Activated CD8-positive, alpha-beta T cell treated with anti-CD3 and anti-CD28 coated beads for 36 hours (primary cell): Measurements from ENCODE around the gene FAR1. TPM values are rescaled to one million over a fixed set of nuclear protein-coding genes. Genes with fewer than 3 reads are reported as not detected.
A peak's percentile ranks its signal among the peaks of the same experiment; 100 is the strongest.
"Not testable (repeated sequence)": the region's sequence is repeated elsewhere in the genome, so short reads cannot be mapped to it uniquely, and the experiment has no call there.

Experiments used
- ATAC-seq: fragments of 200-7000 bp; cut with Tn5 transposase; one replicate; pipeline ENCODE4 v1.10.0; 2021; ENCODE audit warnings: mild to moderate bottlenecking, moderate library complexity
- CTCF ChIA-PET: fragments of 350-600 bp; sonication (Branson Sonifier 250); formaldehyde crosslinking; loops from one replicate; lab custom pipeline; 2021; ENCODE audit warnings: antibody characterized with exemption; lab: Charles Lee
- POLR2A ChIA-PET: fragments of 350-600 bp; sonication (Branson Sonifier 250); formaldehyde crosslinking; loops from one replicate; lab custom pipeline; 2021; ENCODE audit warnings: antibody characterized with exemption; lab: Charles Lee
- DNase-seq: peaks from one replicate; pipeline ENCODE4 v3.0.0-alpha.2; 2020
- H3K27ac Mint-ChIP-seq: one replicate; pipeline ENCODE4 v1.8.0; 2021; ENCODE audit warnings: mild to moderate bottlenecking, mixed read lengths
- H3K27me3 Mint-ChIP-seq: one replicate; pipeline ENCODE4 v1.8.0; 2021; ENCODE audit warnings: mixed read lengths
- H3K36me3 Mint-ChIP-seq: one replicate; pipeline ENCODE4 v1.8.0; 2021; ENCODE audit warnings: low read depth, mixed read lengths
- H3K4me1 Mint-ChIP-seq: one replicate; pipeline ENCODE4 v1.8.0; 2021; ENCODE audit warnings: low read depth, mixed read lengths
- H3K4me3 Mint-ChIP-seq: one replicate; pipeline ENCODE4 v1.8.0; 2021; ENCODE audit warnings: mild to moderate bottlenecking, moderate library complexity, mixed read lengths
- H3K9me3 Mint-ChIP-seq: one replicate; pipeline ENCODE4 v1.8.0; 2021; ENCODE audit warnings: mixed read lengths
- CTCF ChIP-seq: fragments of 200-600 bp; IDR thresholded peaks from one replicate; pipeline ENCODE4 v1.8.0; 2022; ENCODE audit warnings: antibody characterized with exemption, mild to moderate bottlenecking
- intact Hi-C: fragments of 100-400 bp; cut with micrococcal nuclease; formaldehyde crosslinking; loops from one replicate; pipeline ENCODE4 v1.10.0; 2022
- total RNA-seq, 2 experiments: library from RNA; stranded (reverse); gene quantifications; one replicate each; pipeline ENCODE4 v1.2.3, GENCODE V29; 2021

Gene FAR1, protein sequence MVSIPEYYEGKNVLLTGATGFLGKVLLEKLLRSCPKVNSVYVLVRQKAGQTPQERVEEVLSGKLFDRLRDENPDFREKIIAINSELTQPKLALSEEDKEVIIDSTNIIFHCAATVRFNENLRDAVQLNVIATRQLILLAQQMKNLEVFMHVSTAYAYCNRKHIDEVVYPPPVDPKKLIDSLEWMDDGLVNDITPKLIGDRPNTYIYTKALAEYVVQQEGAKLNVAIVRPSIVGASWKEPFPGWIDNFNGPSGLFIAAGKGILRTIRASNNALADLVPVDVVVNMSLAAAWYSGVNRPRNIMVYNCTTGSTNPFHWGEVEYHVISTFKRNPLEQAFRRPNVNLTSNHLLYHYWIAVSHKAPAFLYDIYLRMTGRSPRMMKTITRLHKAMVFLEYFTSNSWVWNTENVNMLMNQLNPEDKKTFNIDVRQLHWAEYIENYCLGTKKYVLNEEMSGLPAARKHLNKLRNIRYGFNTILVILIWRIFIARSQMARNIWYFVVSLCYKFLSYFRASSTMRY
- 10 to 100 TPM; 44.0 to 44.7 TPM for total RNA-seq

DNA sequence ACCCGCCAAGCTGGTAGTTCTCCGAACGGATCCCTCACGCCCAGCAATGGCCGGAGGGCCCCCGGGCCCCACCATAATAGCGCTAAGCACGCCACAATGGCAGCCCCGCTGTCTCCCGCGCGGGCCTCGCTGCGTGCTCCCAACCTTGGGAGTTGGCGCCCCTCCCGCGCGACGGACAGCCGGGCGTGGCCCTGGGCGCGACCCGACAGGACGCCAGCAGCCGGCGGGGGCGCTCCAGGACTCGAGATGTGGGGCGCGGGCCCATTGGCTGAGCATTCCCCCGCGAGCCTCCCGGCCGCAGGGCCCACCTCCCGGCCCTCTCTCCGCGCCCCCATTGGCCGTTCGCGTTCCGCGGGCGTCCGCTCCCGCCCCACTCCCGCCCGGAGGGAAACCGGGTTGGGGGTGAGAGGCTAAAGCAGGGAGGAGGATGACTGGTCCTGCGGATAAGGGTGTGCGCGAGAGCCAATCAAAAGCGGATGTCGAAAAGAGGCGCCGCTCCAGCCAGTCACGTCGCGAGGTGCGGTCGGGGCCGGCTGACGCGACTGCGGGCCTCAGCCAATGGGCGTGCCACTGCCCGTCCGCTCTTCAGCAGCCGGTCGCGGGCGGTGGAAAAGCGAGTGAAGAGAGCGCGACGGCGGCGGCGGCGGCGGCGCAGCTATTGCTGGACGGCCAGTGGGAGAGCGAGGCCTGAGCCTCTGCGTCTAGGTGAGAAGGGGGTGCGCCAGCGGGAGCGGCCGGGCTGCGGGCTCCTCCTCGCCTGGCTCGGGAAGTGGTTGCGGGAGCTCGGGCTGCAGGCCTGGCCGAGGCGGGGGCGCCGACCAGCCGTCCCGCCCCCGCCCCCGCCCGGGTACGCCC lies at the start of gene FAR1:
TSS of gene FAR1 (plus strand) at position 567 of the 855 bp plus-strand sequence. CDS start 26,098 bp downstream, outside the sequence.
- Mint-ChIP-seq H3K27ac (peak within 1 kb of the TSS; percentile 97), H3K9me3 (no peaks in the 10 kb centered on the region), H3K36me3 (peaks cover 36% of the 10 kb centered on the region), H3K4me1 (peaks cover 40% of the 10 kb centered on the region), H3K4me3 (peak within 1 kb of the TSS; percentile 86), H3K27me3 (peaks cover 3% of the 10 kb centered on the region)
- ATAC-seq (peak; percentile 93), DNase-seq (peak; percentile 96)
- ChIA-PET POLR2A (interaction anchor here (0.5 to 1.6 kb wide), 5 partner anchors 9 to 205 kb away, joined by 3 to 5 read pairs (median 4); partner anchors contain the start of gene BTBD10), CTCF (interaction anchor here (0.7 to 1.7 kb wide), 5 partner anchors 19 to 334 kb away, joined by 3 to 6 read pairs (median 3); no protein-coding TSS in a partner anchor)
- intact Hi-C loops, result no loop called here
- peak; percentile 62 for TF ChIP-seq CTCF

DNA sequence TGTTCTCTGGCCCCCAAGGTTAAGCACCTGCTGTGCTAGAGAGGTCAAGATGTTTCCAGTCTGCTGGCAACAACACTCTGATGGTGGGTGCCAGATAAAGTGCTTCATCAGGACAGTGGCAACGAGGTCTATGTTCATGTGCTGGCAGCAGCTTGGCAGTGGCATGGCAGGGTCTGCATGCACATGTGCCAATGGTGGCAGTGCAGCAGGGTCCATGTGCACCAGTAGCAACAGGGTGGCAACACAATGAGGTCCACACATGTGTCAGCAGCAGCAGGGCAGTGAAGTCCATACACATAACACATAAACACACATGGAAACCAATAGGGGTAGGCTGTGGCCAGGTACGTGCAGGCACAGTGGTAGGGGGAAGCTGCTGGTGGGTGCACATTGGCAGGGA lies 48.4 kb upstream of the FAR1 start:
- CTCF ChIA-PET, result no interaction called here
- H3K36me3 Mint-ChIP-seq, result no peaks in the 10 kb centered on the region
- no peak overlapping the region for H3K27ac Mint-ChIP-seq
- H3K9me3 Mint-ChIP-seq, result peaks cover 24% of the 10 kb centered on the region
- ATAC-seq, result no peak
- DNase-seq, result no peak
- POLR2A ChIA-PET, result no interaction called here
- no peaks in the 10 kb centered on the region for H3K4me1 Mint-ChIP-seq
- no peak for TF ChIP-seq CTCF
- no peak overlapping the region for H3K4me3 Mint-ChIP-seq
- H3K27me3 Mint-ChIP-seq, result no peaks in the 10 kb centered on the region
- intact Hi-C loops, result no loop called here

DNA sequence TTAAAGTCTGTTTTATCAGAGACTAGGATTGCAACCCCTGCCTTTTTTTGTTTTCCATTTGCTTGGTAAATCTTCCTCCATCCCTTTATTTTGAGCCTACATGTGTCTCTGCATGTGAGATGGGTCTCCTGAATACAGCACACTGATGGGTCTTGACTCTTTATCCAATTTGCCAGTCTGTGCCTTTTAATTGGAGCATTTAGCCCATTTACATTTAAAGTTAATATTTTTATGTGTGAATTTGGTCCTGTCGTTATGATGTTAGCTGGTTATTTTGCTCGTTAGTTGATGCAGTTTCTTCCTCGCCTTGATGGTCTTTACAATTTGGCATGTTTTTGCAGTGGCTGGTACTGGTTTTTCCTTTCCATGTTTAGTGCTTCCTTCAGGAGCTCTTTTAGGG lies 41.6 kb upstream of the FAR1 start:
- H3K27ac Mint-ChIP-seq, H3K36me3 Mint-ChIP-seq, CTCF ChIA-PET, H3K4me1 Mint-ChIP-seq, H3K4me3 Mint-ChIP-seq, intact Hi-C loops, POLR2A ChIA-PET, ATAC-seq, H3K9me3 Mint-ChIP-seq, H3K27me3 Mint-ChIP-seq, DNase-seq: not testable (repeated sequence)

GRCh38 chr11:13628634-13629033 lies 39.8 kb upstream of the FAR1 start:
- H3K4me3 Mint-ChIP-seq, H3K36me3 Mint-ChIP-seq, CTCF ChIA-PET, DNase-seq, H3K27ac Mint-ChIP-seq, H3K4me1 Mint-ChIP-seq, H3K9me3 Mint-ChIP-seq, POLR2A ChIA-PET, ATAC-seq, intact Hi-C loops: not testable (repeated sequence)
- peaks cover 18% of the 10 kb centered on the region for H3K27me3 Mint-ChIP-seq

- CTCF ChIA-PET, result no interaction called here
- H3K9me3 Mint-ChIP-seq, result peaks cover 3% of the 10 kb centered on the region
- intact Hi-C loops, result no loop called here
- no peaks in the 10 kb centered on the region for H3K4me1 Mint-ChIP-seq
- no peak overlapping the region for H3K27ac Mint-ChIP-seq
- ATAC-seq (no peak), DNase-seq (no peak)
- TF ChIP-seq CTCF, result no peak
- H3K4me3 Mint-ChIP-seq, result no peak overlapping the region
- POLR2A ChIA-PET, result no interaction called here
- H3K36me3 Mint-ChIP-seq, result no peaks in the 10 kb centered on the region
- peaks cover 18% of the 10 kb centered on the region for H3K27me3 Mint-ChIP-seq
Observed at GRCh38 chr11:13629779-13630178, 38.7 kb upstream of the FAR1 start.
